GM10248 (cell line): ENCODE data around the gene SOWAHC.
"Not testable (repeated sequence)": the region's sequence is repeated elsewhere in the genome, so short reads cannot be mapped to it uniquely, and the experiment has no call there.

Experiments
- CTCF ChIA-PET: fragments of 300-600 bp; sonication (Branson Sonifier 250); formaldehyde crosslinking; extraction: SDS; loops from one replicate; lab custom pipeline; 2021; ENCODE audit warnings: antibody characterized with exemption; lab: Yijun Ruan, JAX
- POLR2A ChIA-PET: fragments of 350-650 bp; sonication (Branson Sonifier 250); formaldehyde crosslinking; extraction: SDS; loops from one replicate; lab custom pipeline; 2020; ENCODE audit warnings: antibody characterized with exemption; lab: Yijun Ruan, JAX
- DNase-seq: peaks from one replicate; pipeline ENCODE4 v3.0.0; 2012; ENCODE audit errors: extremely low spot score
- TF ChIP-seq, protein P1 (sequence below): IDR thresholded peaks from 2 replicates; pipeline ENCODE4 v1.5.1; 2012; ENCODE audit warnings: mild to moderate bottlenecking, low read depth; ENCODE audit errors: extremely low read depth, missing control alignments, control extremely low read depth

SOWAHC gene

DNA sequence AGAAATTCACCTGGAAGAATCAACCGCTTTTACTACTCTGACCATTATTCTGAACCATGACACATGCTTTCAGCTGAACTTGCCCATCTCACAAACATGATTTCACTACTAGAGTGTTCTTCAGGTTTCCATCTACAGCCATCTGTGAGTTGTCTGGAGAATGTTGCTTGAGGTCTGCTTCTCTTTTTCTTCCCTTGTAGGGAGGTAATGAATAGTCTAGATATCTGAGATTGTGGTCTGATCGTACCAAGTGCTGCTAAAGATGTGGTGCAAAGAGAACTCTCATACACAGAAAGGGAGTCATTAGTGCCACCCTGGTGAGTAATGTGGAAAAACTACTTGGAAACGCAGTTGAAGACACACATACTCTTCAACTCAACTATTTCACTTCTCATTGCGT, 10.2 kb downstream of the SOWAHC start:
- TF ChIP-seq, protein P1, sequence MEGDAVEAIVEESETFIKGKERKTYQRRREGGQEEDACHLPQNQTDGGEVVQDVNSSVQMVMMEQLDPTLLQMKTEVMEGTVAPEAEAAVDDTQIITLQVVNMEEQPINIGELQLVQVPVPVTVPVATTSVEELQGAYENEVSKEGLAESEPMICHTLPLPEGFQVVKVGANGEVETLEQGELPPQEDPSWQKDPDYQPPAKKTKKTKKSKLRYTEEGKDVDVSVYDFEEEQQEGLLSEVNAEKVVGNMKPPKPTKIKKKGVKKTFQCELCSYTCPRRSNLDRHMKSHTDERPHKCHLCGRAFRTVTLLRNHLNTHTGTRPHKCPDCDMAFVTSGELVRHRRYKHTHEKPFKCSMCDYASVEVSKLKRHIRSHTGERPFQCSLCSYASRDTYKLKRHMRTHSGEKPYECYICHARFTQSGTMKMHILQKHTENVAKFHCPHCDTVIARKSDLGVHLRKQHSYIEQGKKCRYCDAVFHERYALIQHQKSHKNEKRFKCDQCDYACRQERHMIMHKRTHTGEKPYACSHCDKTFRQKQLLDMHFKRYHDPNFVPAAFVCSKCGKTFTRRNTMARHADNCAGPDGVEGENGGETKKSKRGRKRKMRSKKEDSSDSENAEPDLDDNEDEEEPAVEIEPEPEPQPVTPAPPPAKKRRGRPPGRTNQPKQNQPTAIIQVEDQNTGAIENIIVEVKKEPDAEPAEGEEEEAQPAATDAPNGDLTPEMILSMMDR: no peak
- ChIA-PET POLR2A (no interaction called here), CTCF (no interaction called here)
- DNase-seq: no peak

DNA sequence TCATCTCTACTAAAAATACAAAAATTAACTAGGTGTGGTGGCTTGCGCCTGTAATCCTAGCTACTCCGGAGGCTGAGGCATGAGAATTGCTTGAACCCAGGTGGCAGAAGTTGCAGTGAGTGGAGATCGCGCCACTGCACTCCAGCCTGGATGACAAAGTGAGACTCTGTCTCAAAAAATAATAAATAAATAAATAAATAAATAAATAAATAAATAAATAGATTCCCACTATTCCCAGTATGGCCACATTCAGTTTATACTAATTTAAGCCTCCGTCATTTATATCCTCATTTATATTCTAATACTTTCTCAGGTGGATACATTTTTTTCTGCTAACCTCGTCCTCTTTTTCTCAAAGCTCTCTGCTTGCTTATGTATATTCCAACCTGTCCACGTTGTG, 14.2 kb downstream of the SOWAHC start:
- CTCF ChIA-PET: not testable (repeated sequence)

DNA sequence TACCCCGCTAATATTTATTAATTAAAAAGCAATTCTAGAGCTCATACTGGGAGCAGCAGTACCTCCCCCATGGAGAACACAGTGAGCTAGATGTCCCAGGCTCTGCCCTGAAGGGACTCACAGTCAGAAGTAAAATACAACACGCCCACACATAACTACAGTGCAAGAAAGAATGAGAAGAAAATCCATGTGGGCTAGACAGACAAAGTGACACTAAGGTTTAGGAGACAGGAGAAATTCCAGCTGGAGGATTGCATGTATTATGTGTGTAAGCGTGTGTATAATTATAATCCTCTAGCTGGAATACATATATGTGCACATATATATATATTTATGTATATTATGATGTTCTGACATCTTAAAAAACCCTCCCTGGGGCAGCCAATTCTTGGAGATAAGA, 15.7 kb downstream of the SOWAHC start:
- no peak for DNase-seq
- ChIA-PET CTCF (interaction anchor here (1.1 to 1.3 kb wide), 2 partner anchors 35 to 83 kb away, joined by 3 to 6 read pairs; no protein-coding TSS in a partner anchor), POLR2A (no interaction called here)
- TF ChIP-seq, protein P1: no peak

More for the DNA sequence above, 14.2 kb downstream of the SOWAHC start:
- POLR2A ChIA-PET: interaction anchor here (0.5 kb wide), 1 partner anchor 46 kb away, joined by 6 read pairs; no protein-coding TSS in a partner anchor
- DNase-seq: not testable (repeated sequence)

DNA sequence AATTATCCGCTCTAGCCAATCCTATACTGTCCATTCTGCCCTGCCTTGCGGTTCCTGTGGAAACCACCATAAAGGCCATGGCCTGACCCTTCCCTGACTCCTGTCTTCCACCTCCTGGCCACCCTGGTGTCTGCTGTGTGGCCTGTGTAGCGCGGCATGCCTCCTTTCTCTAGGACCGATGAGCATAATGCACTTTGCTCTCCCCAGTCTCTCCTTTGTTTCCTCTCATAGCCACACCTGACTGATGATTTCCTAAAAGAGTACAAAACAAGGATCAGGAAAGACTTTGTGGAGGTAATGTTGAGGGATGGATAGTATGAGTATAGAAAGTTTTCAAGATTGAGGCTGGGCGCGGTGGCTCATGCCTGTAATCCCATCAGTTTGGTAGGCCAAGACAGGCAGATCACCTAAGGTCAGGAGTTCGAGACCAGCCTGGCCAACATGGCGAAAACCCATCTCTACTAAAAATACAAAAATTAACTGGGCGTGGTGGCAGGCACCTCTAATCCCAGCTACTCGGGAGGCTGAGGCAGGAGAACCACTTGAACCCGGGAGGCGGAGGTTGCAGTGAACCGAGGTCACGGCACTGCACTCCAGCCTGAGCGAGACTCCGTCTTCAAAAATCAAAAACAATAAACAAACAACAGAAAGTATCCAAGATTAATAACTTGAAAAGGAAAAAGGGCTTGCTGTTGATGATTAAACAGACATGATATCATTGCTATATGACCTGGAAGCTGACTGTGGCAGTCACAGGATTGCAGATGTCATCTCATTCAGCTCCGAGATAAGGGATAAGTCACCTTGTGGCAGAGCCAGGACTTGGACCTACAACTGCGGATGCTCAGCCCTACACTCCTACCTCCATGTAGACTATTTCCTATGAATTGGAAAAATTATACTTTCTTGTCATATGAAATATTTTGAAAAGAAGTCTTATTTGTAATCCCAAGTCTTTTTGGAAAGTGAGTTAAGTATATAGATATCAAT, 16.6 kb downstream of the SOWAHC start:
- ChIA-PET CTCF (interaction anchor here (1.3 kb wide), 1 partner anchor 84 kb away, joined by 6 read pairs; no protein-coding TSS in a partner anchor), POLR2A (no interaction called here)
- no peak for DNase-seq
- TF ChIP-seq, protein P1: no peak

DNA sequence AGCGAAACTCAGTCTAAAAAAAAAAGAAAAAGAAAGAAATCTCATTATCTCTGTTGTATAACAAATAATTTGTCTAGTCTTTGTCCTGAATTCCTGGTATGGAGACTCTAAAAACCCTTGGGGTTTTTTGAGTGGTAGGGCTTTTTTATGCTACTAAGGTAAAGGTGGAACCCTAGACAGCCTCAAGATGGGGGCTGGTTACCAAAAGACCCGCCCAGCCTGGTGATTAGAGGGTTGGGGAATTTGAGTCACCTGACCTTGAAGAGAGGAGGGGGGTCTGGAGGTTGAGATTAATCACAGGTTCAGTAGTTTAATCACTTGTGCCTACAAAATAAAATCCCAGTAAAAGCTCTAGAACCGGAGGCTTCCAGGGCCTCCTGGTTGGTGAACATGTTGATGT, 17.6 kb downstream of the SOWAHC start:
- TF ChIP-seq, protein P1: no peak
- POLR2A ChIA-PET: no interaction called here
- DNase-seq: no peak
- CTCF ChIA-PET: interaction anchor here (1.0 kb wide), 1 partner anchor 9 kb away, joined by 4 read pairs; no protein-coding TSS in a partner anchor

DNA sequence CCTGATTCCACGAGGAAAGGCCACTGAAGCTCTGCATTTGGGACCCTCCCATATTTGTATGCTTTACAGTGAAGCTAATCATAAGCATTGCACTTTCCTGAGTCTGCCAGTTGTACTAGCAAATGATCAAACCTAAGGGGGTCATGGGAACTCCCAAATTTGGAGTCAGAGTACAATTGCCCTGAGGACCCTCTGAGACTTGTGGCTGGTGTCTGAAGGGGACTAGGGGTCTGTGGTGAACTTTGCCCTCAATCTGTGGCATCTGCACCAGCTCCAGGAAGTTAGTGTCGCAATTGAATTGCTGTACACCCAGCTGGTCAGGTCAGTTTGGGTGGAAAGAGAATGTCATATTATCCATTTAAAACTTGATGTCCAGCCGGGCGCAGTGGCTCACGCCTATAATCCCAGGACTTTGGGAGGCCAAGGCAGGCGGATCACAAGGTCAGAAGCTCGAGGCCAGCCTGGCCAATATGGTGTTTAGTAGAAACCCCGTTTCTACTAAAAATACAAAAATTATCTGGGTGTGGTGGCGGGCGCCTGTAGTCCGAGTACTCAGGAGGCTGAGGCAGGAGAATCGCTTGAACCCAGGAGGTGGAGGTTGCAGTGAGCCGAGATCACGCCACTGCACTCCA, 18.1 kb downstream of the SOWAHC start:
- TF ChIP-seq, protein P1: no peak
- CTCF ChIA-PET: interaction anchor here (1.0 kb wide), 1 partner anchor 10 kb away, joined by 4 read pairs; no protein-coding TSS in a partner anchor
- POLR2A ChIA-PET: no interaction called here
- no peak for DNase-seq
